GM21447 (cell line): ENCODE measurements around the gene PIK3R1.
A peak's percentile ranks its signal among the peaks of the same experiment; 100 is the strongest.

Source experiments
- ATAC-seq: cut with Tn5 transposase; IDR thresholded peaks from one replicate; pipeline ENCODE4 v1.9.1; 2021; ENCODE audit not compliant: unreplicated experiment

Gene PIK3R1

DNA sequence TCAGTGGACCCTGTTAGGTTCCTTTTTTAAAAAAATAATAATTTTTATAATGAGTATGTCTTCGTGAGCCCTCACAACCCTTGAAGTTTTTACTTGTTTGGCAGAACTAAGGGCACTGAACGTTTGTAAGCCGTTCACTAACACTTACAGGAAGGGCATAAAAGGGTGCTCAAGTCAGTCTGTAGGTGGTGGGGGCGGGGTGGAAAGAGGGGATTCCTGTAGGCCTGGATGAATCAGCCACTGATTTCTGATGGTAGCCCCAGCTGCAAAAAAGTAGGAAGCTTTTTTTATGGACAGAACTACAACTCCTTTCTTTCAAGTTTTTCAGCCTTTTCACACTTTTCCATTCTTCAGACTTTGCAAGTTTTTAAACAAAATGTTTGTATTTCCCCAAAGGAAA lies 35.8 kb downstream of the PIK3R1 start:
- ATAC-seq, result no peak

DNA sequence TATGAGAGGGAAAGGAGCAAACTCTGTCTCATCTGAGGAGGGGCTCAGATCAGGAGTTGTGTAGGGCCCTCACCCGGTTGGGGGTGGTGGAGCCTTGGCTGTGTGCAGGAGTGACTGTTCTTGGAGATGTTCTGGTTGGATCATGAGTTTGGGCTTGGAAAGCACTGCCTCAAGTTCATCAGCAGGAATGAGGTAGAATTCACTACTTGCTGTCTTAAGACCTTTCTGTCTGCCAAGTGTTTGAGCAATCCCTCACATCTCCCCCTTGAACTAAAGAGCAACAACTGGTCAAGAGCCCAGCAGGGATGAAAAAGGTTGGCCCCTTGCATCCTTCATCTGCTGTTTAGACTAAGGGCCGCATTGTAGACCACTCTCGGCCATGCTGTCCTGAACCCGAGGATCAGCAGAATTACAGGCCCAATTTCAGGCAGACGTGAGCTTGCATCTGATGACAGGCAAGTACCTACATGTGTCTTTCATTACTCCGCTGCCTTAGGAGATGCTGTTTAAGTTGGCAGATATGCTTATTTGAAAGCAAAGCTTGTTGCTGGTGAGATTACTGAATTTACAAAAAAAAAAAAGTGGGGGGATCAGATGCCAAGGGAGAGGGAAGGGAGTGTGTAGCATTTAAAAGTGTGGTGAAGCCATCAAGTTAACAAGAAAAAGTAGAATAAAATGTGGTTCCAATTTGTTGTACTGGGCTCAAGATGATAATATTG lies 36.4 kb downstream of the PIK3R1 start:
- no peak for ATAC-seq

DNA sequence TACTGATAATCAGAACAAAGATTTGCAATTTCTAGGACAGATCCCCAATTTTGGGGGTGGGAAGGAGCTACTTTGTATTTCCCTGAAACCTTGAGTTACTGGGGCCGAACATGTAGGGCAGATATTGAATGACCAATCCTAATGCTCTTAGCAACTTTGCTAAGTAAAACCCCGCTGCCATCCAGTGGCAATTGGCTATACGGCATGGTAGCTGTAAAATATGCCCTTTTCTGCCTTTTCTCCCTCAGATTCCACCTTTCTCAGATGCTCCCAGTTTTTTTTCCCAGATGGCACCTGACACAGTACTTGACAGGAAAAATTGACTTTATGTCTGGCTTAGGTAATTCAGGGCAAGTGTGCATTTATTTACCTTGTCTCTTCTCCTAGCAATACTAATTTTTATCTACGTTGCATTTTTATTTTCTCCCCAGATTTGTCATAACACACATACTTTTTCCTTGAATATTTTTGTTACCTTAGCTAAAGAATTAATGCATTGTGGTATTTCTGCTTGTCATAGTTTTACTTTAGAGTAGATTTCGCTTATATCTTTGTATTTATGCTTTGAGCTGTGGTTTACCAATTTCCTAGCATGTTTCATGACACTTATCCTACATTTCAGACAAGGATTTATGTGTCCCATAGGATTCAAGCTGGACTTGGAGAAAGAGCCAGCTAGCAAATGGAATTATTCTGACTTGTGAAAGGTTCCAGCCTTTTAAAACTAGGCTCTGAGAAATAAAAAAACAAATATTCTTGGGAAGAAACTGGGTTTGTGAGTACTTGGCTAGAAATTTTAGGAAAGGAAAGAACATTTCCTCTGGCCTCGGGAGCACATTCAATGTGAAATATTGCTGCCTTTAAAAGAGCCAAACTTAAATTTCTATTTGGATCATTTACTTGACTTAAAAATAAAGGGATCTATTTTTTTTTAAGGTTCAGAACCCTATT lies 37.4 kb downstream of the PIK3R1 start:
- peak; percentile 77 for ATAC-seq

DNA sequence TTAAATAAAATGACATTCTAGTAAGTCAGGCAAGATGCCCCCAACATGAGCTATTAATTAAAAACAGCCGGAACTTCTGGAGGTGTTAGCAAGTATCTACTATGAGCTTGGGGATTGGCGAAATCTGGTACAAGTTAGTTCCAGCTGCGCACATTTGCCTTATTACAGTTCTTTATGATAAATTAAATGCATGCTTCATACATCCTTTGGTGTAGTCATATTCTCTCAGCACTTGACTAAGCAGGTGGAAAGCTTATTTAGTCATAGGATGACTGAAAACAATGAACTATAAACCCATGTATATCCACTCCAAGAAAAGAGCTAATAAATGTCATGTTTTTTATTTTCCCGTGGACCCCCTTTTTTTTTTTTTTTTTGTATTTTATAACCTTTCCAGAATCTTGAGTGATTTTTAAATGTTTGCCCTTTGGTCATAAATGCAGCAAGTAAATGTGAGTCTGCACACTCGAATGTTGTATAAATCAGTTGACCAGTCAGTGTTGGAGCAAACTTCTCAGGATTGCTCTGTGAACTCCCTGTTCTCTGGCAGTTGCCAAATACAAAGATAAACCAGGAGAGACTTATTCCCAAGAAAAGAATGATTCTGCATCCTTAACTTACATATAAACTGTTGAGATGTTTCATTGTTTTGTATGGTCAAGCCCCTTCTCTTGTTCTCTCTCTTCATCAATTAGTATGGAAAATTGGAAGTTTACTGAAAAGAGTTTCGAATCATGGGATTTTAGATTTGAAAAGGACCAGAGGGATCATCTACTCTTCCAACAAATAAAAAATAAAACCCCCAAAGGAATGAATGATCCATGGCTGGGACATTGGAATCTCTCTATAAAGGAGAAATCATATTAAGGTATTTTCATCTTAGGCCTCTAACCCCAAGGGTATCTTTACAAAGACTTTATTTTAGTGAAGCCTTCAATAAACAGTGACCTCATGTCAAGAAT lies 38.3 kb downstream of the PIK3R1 start:
- ATAC-seq, result no peak

DNA sequence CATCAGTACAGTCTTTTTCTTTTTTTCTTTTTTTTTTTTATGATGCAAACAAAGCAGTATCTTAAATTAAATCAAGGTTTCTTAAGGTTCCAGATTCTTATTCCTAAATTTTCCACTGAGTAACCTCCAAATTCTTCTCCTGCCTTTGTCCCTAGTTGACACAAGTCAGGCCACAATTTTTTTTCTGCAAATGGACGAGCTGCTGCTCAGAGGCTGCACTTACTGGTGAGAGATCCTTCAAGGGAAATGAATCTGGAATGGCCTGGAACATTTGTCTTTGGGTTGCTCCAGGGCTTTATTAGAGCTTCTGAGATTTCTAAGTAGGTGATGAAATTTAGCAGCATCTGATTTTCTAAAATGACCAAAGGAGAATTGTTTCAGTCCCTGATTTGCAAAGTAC lies 39.3 kb downstream of the PIK3R1 start:
- no peak for ATAC-seq

DNA sequence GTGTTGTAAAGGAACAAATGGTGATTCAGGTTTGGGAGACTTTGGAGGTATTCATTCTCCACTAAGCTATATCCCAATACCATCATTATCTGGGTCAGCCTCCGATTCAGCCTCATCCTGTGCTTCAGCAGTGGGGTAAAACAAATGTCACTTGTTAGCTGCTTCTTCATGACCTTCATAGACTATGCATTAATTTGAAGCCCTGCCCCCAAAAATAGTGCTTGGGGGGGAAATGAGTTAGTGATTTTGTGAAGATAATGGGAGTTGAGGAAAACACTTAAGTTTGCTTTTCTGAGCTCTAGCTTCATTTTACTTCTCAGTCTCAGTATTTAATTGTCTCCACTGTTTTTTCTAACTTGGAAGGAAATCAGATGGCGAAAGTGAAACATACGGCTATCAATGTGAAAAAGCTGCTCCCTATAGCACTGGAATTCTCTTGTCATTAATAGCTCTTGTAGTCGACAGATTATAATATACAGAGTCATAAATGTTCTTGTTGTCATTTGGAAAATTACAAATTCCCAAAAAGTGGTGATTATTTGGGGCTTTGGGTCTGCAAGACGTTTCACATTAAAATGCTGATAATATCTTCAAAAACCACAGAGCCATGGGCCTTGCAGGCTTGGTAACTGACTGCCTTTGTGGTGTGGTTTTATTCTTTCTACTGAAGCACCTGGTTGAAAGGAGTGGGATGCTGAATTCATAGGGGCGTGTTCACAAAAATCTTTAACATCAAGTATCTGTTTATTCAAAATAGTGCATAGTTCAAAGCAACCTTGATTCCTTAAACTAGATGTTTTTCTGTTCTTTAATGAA lies 40.0 kb downstream of the PIK3R1 start:
- ATAC-seq, result no peak

DNA sequence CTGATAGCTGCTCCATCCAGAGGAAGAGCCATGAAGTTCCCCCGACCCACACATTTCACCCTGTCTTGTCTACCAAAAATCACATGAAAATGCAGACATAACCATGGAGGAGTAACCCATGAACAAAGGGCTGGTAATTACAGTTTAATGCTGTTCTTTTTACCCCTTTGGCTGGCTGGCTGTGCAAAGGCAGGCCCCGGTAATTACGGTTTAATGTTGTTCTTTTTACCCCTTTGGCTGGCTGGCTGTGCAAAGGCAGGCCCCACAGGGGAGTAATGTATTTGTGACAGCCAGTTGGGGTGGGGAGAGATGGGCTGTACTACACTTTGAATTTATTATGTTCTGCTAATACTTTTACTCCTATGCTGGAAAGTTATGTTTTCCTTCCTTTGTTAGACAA lies 41.7 kb downstream of the PIK3R1 start:
- ATAC-seq, result no peak

DNA sequence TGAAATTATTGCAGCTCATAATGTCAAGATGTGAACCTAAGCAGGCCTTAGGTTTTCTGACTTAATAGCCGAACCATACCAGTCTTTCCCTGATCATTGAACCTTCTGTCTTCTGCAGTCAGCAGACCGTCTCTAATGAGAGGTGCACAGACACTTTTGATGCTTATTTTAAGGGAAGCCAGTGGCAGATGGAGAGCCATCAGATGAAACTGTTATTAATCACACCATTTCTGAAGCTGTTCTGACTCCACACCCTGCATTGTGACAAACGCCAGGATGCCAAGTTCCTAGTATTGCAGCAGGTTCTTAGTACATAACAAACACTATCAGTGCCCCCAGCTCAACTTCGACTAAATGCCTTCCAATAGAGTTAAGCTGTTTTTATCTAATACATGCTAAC lies 43.0 kb downstream of the PIK3R1 start:
- no peak for ATAC-seq

DNA sequence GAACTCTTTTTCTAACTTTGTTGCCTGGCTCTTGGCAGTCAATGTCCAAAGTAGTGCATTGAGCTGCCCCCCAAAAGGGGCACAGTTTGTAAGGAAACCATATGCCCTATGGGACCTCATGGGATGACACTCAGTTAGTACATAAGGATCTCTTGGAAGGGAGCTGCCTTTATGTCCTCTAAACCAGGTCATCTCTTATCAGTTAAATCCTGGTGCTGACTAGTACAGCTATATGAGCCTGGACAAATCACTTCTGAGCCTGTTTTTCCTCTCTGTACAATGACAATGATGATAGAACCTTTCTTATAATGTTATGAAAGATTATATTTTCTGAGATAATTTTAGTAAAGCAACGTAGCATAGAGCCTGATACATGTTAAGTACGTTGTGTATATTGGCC lies 44.1 kb downstream of the PIK3R1 start:
- no peak for ATAC-seq

DNA sequence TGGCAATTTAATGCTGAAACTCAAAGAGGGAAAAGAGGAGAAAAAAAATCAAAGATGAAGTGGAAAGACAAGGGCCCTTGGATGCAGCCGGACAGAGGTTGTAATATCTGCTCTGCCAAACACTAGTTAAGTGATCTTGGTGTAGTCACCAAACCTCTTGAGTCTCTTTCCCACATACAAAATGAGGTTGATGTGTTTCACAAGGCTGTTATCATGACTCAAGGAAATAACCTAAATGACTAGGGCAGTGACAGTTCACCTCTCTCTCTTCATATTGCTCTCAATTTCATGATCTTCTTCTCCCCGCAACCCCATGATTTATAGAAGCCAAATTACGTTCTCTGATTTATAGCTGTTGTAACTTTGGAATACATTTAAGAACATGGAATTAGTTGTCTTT lies 44.9 kb downstream of the PIK3R1 start:
- ATAC-seq, result no peak

DNA sequence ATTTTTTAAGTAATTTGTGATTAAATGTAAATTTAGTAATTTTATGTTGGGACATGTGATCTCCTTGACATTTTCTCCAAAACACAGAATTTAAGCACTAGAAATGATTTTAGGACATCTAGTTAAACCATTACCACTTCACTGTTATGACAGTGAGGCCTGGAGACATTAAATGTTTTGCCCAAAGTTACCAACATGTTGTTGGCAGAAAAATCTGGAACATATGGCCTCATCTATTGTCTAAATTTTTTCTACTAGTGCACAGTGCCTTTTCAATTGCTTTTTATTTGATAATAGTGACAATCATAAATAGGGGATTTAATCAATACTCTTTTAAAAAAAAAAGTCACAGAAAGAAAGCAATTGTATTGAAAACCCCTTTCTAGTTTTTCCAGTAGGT lies 45.6 kb downstream of the PIK3R1 start:
- no peak for ATAC-seq

DNA sequence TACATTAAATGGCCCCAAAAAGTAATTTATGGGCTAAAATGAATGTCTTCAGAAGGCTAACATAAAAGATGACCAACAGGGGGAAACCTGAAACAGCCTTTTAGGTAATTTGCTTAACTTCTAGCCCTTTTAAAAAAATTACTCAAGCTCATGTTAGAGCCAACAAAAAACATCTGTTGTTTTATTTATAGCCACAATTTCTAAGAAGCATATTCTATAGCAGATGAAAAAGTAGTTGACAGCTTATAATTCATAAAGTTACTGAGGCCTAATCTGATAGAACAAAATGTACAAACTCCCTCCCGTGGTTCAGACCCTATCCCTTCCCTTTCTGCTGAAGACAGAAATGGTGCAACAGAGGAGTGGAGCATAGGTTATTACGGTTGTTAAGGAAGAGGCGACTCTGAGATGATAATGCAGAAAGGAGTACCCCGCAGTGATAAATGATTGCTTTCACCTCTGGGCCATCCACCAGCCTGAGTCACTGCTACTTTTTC lies 46.1 kb downstream of the PIK3R1 start:
- no peak for ATAC-seq

DNA sequence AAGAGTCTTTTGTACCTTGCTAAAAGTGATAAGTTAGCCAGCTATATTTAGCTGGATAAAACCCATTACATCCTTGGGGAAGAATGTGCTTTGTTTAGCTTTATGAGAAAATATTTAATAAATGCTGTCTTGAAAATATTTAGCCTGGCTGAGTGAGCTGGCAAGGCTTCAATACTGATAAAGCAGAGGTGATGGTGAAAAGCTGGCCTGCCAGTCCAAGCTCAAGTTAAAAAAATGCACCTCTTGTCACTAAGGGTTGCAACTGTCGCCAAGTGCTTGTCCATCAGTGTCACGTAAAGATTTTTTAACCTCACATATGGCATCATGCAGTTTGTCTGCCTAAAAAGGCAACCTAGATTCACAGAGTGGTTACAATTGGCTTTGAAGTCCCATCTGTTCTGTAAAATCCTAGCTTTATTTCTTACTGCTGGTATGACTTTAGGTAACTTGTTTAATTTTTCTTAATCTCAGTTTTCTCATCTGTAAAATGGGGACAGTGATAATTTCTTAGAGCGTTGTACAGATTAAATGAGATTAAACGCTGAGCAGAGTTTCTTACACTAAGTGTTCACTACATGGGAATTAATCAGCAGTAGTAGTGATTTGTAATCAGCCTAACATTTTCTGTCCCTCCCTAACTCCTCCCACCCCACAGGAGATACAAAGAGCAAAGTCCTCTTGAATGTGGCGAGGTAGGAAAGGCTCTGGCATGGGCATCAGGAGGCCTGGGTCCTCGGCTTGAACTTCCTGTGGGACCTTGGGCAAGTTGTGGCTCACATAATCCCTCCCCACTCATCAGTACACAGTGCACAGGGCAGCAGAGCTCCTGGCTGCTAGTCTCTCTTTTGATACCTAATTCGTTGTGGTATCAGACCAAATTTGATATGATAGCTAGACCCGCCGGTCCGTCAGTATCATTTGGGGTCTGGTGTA lies 48.7 kb downstream of the PIK3R1 start:
- ATAC-seq, result no peak

DNA sequence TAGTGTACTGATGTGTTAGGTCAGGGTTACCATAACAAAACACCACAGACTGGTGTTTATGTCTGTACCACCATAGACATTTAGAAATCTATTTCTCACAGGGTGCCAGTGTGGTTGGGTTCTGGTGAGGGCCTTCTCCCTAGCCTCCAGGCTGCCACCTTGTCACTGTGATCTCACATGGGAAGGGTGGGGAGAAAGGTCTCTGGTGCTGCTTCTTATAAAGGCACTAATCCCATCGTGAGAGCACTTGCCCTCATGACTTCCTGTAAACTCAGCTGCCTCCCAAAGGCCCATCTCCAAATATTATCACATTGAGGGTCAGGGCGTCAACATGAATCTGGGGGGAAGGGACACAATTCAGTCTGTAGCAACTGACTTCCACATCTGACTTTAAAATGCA lies 49.8 kb downstream of the PIK3R1 start:
- ATAC-seq, result no peak

DNA sequence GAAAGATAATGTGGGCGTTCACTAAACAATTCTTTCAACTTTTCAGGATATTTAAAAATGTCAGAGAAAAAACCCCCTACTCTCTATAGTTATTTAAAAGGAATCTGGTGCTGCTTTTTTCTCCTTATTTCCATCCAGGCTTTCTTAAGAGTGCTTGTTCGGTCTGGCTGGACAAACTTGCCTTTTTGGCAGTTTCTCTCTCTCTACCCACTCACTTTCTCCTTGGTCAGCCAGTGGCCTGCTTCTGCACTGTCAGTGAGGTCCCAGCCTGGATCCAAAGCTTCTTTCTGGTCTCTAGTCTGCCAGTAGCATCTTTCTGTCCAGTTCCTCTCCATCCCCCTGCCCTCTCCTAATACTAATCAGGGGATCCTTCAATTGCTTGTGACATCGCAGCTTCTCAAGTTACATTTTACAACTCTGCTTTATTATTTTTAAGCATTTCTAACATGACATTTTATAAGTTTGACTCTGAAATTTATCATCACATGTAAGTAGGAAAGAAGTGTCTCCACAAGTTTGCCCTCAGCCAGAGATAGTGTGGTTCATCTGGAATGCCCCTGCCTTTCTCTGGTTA lies 50.4 kb downstream of the PIK3R1 start:
- no peak for ATAC-seq

DNA sequence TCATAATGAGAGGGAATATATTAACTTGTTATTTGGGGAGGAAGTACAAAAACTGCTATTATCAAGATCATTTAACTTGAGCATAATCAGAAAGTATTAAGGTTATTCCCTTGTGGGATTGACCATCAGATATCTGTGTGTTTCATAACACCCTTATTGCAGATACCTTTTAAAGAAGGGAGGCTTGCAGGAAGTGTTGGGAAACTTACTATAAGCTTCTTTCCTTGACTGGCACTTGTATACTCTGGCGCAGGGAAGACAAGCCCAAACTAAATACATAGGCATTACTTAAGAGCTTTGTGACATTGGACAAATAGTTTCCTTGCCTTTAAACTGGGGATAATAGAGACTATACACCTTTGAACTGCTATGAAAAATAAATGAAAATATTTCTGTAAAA lies 50.9 kb downstream of the PIK3R1 start:
- no peak for ATAC-seq

DNA sequence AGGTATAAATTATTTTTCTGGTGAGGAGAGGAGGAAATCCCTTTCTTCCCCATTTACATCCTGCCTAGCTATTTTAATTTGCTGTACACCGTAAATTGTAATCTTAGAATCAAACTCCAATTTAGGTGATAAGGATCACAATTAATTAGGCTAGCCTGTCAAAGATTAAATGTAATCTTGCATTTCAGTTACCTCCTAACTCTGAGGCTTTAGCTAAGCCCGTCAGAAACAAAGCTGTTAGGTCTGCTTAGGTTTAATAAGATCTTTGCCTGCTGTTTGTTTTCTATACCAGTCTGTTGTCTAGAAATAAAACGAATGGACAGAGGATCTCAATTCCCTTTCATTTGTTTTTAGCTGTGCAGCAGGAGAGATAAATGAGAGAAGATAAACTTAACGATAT lies 51.5 kb downstream of the PIK3R1 start:
- ATAC-seq, result no peak

DNA sequence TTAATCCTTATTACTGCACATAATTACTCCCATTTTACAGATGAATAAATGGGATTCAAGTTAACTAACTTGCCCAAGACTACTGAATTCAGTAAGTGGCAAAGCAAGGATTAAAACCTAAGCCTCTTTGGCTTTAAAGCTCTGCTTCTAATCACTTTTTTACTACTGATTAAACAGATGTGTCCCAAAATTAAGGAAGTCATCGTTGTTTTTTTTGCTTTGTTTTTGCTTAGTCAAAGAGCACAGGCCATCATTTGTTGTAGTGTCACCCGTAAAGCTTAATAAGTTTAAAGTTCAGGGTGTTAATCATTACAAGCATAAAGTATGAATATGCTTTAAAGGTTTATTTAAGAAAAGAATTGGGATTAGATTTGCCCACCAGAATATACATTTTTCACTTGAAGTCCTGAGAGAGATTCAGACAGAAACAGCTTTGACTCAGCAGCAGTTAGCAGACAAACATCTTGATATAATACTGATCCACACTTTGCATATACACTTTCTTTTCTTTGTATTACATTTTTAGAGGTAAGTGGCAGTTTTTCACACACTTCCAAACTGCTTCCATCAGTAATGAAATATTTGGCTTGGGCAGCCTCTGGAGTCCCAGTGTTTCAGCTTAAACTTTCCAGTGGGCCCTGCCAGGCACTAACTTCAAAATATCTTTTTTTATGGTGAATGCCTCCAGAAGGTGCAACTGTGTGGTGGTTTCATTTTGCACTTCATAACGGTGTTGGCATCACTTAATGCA lies 52.7 kb downstream of the PIK3R1 start:
- ATAC-seq, result no peak
